ENCODE results near the gene MRGPRF.

- TF ChIP-seq CTCF (IDR thresholded peaks at IDR 0.05) (no peak), POLR2A (IDR thresholded peaks at IDR 0.05) (no peak)
These were observed 46.4 kb upstream of the MRGPRF start for GRCh38 chr11:69059429-69059828.
